Stimulated activated CD4-positive, alpha-beta T cell treated with anti-CD3 and anti-CD28 coated beads, Interleukin-4, amount 100 ng/mL, for 48 hours (primary cell): Measurements from ENCODE around the gene SYNM.
"Not testable (repeated sequence)": the region's sequence is repeated elsewhere in the genome, so short reads cannot be mapped to it uniquely, and the experiment has no call there.

ENCODE experiments used
- DNase-seq, 2 donors: peaks; one replicate each; pipeline ENCODE4 v3.0.0-alpha.2; 2020; ENCODE audit warnings: low read depth in 2 of 2

The SYNM gene, protein sequence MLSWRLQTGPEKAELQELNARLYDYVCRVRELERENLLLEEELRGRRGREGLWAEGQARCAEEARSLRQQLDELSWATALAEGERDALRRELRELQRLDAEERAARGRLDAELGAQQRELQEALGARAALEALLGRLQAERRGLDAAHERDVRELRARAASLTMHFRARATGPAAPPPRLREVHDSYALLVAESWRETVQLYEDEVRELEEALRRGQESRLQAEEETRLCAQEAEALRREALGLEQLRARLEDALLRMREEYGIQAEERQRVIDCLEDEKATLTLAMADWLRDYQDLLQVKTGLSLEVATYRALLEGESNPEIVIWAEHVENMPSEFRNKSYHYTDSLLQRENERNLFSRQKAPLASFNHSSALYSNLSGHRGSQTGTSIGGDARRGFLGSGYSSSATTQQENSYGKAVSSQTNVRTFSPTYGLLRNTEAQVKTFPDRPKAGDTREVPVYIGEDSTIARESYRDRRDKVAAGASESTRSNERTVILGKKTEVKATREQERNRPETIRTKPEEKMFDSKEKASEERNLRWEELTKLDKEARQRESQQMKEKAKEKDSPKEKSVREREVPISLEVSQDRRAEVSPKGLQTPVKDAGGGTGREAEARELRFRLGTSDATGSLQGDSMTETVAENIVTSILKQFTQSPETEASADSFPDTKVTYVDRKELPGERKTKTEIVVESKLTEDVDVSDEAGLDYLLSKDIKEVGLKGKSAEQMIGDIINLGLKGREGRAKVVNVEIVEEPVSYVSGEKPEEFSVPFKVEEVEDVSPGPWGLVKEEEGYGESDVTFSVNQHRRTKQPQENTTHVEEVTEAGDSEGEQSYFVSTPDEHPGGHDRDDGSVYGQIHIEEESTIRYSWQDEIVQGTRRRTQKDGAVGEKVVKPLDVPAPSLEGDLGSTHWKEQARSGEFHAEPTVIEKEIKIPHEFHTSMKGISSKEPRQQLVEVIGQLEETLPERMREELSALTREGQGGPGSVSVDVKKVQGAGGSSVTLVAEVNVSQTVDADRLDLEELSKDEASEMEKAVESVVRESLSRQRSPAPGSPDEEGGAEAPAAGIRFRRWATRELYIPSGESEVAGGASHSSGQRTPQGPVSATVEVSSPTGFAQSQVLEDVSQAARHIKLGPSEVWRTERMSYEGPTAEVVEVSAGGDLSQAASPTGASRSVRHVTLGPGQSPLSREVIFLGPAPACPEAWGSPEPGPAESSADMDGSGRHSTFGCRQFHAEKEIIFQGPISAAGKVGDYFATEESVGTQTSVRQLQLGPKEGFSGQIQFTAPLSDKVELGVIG (N-terminal part only)

DNA sequence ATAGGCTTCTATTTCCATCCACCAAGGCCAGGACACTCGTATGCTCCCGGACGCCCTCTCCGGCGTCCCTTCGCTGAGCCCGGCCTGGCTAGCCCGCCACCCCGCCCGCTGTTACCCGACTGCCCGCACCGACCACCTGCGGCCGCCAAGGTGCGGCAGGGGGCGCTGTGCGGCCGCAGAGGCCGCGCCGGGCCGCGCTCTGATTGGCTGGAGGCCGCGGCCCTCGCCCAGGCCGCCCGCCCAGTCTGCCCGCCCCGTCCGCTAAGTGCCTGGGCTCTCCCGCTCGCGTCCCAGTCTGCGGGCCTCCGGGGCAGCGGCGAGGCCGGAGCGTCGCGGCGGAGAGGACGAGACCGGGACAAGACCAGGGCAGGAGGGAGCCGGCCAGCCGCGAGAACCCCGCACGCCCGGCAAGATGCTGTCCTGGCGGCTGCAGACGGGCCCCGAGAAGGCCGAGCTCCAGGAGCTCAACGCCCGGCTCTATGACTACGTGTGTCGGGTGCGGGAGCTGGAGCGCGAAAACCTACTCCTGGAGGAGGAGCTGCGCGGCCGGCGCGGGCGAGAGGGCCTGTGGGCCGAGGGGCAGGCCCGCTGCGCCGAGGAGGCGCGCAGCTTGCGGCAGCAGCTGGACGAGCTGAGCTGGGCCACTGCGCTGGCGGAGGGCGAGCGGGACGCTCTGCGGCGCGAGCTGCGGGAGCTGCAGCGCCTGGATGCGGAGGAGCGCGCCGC, at the start of gene SYNM:
Gene SYNM, plus strand, starts transcription at position 293 of the 726 bp plus-strand sequence. Its CDS starts 120 bp downstream, at position 413.
- DNase-seq = peak; percentile 24 to 28

DNA sequence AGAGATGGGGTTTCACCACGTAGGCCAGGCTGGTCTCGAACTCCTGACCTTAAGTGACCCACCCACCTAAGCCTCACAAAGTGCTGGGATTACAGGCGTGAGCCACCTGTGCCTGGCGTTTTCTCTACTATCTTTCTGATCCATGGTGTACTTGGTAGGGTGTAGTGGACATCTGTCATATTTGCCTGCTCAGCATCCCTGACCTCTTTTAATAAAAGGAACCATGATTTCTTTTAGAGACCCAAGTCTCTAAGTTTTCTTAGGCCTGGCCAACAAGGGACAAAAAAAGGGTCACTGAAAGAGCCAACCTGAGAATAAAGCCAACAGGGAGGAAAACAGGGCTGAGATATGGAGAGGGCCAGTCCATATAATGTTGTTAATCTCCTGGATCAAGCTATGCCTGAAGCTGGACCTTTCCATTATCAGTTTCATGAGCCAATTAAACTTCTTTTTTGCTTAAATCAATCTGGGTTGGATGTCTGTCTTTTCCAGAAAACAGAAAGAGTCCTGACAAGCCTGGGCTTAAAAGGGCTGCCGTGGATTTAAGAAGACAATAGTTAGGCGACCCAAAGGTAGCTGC, 49.2 kb upstream of the SYNM start:
- DNase-seq = no peak

DNA sequence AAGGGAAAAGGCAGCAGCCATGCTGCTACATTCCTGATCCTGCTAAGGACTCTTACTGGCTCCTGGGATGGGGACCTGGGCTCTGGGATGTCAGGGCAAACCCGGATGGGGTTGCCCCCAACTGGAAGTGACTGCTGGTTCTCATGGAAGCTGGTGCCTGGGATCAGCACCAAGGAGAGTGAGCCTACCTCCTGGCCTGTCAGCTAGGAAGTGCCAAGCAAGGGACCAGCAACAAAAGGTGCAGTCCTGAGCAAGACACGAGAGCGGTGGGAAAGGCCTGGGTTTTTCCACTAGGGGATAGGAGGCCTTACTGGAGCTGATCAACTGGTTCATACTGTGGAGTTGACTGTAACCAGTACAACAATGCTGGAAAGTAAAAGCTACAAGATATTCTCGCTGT, 47.9 kb upstream of the SYNM start:
- DNase-seq = no peak

DNA sequence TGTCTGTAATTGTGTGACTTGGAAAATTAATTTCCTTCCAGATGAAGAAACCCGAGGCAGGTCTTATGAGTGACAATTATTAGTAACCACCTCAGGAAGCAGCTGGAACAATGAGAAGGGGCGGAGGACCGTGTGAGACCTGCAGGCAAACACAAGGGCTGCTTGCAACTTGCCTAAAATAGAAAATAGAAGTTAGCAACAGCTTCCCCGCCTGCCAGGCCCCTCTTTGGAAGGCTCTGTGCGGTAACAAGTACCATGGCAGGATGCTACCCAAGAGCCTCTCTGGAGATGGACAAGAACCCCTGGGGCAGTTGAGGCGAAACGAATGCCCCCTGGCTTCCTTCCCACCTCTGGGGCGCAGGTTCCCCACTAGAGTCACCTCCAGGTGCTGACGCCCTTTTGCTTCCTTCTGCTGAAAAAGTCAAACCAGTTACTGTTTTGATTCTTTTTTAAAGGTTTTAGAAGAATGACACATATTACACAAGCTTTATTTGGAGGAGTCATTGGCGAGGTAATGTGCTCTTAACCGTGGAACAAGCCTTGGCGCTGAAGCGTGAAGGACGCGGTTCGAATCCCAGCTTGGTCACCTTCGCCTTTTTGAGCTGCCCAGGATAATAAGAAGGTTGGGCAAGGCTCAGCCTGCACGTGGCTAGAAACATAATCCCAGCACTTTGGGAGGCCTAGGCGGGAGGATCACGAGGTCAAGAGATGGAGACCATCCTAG, 47.0 kb upstream of the SYNM start:
- DNase-seq = no peak

DNA sequence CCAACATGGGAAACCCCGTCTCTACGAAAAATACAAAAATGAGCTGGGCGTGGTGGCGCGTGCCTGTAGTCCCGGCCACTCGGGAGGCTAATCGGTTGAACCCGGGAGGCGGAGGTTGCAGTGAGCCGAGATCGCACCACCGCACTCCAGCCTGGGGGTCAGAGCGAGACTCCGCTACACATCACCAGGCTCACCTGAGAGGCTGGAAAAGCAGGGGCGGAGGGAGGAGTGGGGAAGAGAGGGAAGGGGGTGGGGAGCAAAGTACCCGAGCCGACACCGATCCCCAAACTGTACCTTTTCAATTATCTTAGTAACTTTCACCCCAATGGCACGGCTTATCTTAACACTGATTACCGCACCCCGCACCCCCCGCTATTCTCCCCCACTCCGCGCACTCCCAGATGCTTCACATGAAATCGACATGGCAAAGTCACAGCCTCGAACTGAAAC, 46.4 kb upstream of the SYNM start:
- no peak for DNase-seq

DNA sequence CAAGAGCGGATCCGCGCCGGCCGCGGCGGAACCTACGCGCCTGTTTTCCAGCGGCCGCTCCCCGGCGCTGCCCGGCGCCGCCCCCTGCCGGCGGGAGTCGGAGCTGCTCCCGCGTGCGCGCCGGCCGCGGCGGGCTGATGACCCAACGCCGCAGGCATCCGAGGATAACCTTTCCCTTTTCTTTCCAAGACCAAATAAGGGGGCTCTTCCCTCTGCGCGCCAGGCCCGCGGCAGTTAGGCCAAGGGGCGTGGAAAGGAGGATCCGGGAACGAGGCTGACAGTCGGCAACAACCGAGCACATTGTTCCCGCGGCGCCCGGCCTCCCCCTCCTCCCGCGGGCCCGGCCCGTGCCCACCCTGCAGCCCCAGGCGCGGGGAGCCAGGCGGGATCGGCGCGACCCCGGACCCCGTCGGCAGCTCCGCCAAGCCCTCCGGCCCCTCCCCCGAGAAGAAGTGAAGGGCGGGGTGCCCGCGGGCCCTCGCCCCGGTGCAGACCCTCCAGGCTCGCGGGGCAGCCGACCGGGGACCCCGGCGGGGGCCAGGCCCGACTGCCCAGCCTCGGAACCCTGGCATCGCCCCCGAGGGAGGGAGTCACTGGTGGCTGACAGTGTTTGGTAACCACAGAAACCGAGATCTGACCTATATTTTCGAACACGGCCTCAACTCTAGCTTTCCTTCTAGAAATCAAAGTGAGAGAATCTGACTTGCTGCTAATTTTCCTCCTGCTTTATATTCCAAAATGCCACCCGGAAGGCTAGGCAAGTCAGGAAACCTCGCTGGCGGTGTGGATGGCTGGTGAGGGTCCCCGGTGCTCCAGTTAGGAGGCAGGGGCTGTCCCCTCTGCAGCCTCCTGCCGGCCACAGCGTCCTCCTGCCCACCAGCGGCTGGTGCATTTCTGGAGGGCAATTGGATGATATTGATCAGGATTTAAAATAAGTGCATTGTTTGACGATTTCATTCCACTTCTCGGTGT, 45.6 kb upstream of the SYNM start:
- peak; percentile 19 to 46 for DNase-seq

DNA sequence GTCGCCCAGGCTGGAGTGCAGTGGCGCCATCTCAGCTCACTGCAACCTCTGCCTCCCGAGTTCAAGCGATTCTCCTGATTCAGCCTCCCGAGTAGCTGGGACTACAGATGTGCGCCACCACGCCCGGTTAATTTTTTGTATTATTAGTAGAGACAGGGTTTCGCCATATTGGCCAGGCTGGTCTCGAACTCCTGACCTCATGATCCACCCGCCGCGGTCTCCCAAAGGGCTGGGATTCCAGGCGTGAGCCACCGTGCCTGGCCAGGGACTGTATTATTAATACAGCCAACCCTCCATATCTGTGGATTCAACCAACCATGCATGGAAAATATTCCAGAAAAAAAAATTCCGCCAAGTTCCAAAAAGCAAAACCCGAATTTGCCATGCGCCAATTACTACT, 44.7 kb upstream of the SYNM start:
- not testable (repeated sequence) for DNase-seq

DNA sequence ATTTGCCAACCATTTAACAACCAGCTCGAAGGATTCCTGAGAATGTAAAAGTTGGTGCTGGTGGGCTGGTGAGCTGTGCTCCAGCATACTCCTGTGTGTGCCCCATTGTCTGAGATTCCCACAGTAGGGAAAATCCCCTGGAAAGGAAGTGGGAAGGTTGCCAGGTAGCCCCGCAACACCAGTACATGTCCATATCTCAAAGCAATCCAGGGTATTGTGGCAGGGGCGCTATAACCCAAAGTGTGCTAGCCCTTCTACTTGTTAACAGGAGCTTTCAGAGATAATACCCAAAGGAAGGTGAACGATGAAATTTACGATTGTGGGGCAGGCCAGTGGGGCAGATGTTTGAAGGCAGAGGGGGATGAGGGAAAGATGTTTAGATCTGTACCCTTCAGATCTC, 42.7 kb upstream of the SYNM start:
- no peak for DNase-seq

DNA sequence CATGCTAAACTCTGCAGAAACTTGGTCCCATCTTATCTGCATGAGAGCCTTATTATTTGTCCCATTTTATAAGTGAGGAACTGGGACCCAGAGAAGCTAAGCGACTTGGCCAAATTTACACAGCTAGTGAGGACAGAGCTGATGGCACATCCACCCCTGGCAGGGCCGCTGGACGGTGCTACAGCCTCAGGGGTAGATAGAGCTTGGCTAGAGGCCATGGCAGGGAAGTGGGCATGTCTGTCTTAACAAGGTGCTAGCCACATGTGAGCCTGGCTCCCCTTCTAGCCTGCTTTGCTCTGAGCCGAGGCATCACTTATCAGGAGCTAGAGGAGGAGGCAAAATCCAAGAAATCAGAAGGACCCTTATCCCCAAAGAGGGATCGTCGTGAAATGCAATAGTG, 36.7 kb upstream of the SYNM start:
- no peak for DNase-seq

DNA sequence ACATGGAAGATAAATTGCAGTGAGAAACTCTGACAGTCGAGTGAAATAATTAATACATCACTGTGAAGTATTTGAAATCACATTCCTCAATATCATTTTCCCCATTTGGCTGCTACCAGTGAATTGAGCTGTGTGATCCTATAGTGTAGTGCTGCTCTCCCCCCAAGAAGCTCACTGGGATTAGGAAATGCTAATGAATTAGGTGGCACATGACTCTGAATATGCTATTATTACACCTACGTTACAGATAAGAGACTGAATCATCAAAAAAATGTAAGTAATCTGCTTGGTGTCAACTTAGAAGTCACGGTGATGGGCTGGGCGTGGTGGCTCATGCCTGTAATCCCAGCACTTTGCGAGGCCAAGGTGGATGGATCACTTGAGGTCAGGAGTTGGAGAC, 34.7 kb upstream of the SYNM start:
- DNase-seq = no peak

DNA sequence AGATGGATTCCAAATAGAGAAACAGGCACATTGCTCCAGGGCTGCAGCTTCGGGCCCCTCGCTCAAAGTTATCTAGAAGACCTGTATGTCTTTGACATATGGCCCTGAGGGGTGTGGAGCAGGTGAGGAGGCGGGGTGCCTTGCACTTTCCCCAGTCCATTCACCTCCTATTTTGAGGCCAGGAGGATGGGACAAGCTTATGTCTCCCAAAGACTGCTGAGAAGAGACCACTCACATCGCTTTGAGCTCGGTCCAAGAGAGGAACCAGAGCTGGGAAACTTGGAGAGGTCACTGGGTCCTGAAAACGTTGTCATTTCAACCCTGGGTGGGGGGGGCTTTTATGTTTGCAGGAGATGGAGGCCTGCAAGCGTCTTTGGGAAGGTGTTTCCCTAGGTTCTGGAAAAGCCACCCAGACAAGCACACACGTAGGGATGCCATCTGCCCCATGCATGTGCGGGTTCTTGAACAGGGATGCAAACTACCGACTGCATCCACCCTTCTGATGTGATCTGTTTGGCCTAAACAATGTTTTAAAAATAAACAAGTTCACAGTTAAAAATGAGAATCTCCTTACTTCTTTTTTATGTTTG, 33.7 kb upstream of the SYNM start:
- no peak for DNase-seq

DNA sequence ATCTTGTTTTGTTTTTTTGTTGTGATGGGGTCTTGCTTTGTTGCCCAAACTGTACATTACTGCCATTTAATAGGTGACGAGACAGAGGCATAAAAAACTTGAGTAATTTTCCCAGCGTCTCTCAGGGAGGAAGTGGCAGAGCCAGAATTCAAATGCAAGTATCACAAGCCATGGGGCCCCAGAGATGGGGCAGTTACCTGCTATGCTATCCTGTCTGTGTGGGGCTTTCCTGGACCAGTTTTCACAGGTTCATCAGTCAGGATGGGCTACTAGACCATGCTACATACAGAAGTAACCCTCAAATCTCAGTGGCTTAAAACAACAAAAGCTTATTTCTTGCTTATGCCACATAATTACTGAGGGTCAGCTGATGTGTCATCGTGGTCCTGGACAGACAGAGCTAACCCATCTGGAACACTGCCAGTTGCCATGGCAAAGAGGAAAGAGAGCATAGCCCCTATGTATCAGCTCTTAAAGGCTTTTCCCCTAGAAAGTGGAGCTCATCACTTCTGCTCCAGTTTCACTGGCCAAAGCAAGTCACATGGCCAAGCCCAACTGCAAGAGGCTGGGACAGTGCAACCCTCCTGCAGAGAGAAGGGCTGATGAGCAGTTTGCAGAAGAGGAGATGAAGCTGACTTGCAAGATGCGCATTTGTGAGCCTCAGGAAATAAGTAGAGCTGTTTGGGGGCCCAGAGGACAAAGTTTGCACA, 31.7 kb upstream of the SYNM start:
- DNase-seq = no peak

DNA sequence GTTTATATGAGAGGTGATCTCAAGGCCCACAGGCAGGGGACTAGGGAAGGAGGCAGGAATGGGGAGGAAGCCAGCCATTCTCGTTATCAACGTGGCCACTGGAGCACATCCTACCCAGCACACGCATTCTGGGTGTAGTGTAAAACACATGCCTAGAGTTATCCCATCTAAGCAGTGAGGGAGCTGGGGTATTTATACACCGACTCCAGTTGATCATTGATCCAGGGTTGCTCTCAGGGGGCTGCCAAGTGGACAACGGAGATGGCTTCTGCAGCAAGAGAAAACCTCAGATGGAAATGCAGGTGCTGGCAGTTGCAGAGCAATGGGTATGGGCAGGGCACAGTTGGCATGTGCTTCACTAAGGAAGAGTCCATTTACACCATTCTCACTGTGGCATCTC, 30.4 kb upstream of the SYNM start:
- no peak for DNase-seq

DNA sequence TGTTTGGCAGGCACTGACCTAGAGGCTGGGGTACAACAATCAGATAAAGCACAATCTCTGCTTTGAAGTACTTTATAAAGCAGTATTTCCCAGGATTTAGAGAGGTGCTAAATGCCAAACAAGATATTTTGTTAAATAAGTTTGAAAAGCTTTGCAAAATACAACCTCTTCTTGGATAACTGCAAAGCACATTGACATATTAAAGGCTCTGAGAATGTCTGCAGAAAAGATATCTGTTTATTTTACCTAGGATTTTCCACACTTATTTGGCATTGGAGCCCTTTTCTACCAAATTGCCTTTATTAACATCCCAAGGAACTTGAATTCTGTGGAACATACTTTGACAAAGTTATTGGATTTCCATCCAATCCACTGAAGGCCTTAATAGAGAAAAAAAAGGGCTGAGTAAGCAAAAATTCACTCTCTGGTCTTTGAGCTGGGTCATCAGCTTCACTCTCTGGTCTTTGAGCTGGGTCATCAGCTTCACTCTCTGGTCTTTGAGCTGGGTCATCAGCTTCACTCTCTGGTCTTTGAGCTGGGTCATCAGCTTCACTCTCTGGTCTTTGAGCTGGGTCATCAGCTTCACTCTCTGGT, 29.7 kb upstream of the SYNM start:
- not testable (repeated sequence) for DNase-seq

DNA sequence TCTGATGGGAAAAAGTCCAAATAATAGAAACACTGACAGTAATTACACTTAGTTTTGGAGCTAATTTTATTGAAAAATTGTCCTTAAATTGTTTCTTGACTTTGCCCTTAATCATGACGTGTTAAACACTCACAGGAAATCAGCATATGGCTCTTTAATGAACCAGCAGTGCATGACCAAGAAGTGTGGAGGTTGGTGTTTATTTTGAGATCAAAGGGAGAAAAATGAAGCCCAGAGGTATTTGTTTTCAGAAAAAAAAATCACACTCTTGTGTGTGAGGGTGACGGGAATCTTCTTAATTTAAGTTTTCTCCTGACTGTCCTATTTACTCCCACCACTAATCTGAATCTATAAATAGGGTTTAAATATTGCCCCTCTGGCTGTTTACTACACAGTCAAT, 28.8 kb upstream of the SYNM start:
- no peak for DNase-seq

DNA sequence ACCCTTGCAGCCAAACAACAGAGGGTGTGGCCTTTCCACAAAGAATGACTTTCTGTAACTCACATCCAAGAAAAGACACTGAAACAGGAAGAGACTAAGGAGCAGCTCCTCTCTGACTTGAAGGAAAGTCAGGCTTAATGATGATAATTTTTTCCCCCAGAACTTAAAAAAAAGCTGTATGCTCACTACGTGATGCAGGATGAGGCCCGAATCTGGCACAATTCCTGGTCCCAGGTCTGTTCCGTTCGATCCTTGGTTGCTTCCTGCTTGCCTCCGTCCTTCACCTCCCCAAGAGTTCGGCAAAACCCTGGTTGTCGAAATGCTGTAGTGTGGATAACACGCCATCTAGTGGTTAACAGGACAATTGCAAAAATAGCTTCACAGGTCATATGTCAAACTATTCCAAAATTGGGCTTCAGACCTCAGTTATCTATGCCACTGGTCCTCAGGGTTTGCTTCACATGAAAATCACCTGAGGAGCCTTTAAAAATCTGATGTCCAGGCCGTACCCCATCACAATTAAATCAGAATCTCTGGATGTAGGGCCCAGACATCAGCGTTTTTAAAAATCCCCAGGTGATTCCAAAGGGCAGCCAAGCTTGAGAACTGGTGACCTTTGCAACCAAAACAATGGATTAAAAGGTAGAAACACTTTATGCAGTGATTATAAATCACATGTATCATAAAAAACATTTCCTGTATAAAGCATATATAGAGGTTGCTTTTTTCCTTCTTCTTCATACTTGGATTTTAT, 28.1 kb upstream of the SYNM start:
- DNase-seq = peak in 1 of 2 donors; percentile 18

DNA sequence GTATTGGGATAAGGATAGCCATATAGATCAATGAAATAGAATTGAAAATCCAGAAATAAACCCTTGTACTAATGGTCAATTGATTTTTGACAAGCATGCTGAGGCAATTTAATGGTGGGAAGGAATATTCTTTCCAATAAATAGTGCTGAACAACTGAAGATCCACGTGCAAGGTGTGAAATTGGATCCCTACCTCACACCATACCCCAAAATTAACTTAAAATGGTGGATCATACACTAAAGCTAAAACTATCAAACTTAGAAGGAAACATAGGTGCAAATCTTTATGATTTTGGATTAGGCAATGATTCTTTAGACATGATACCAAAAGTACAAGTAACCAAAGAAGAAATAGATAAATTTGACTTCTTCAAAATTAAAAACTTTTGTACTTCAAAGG, 22.1 kb upstream of the SYNM start:
- DNase-seq = no peak
